Cardiac septum (tissue), 1 donor: Measurements from ENCODE around the gene SLC8A1. TPM values are rescaled to one million over a fixed set of nuclear protein-coding genes. Genes with fewer than 3 reads are reported as not detected.

ENCODE experiments used
- DNase-seq: peaks from one replicate; pipeline ENCODE4 v3.0.0-alpha.2; 2020; ENCODE audit warnings: low spot score
- intact Hi-C: fragments of 100-400 bp; cut with DNase I; formaldehyde crosslinking; loops from one replicate; pipeline ENCODE4 v1.14.0; 2022
- total RNA-seq: library from RNA; stranded (reverse); fragmentation: NEBNext Ultra II Directional; extraction: Animal tissue kit (Norgen Biotek cat#: 25700); gene quantifications from one replicate; pipeline ENCODE4 v1.2.1, GENCODE V29; 2021
- donor health status: DM: no; HTN: no; CAD: no.

The SLC8A1 gene
- total RNA-seq, 1 donor from 2014 or later, result 906 TPM

DNA sequence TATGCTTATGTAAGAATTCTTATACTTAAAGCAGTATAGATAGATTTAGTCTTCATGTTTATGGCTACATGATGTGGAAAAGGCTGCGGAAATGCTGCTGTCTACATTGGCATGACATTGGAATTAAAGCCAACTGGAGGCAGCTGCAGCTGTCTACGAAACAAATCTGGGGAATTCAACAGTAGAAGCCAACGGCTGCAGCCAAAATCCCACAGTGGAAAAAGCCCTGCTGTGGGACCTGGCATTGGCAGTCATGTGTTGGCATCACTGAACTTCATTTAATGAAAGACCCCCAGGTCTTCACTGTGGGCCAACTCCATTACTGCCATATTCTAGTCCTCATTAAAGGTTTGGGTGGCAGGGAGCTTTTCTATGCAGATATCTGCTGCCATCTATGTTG is 223.6 kb downstream of the SLC8A1 start:
- DNase-seq, result no peak
- intact Hi-C loops, result no loop called here

GRCh38 chr2:40227210-40227609 is 224.7 kb downstream of the SLC8A1 start:
- intact Hi-C loops, result no loop called here
- DNase-seq, result no peak

DNA sequence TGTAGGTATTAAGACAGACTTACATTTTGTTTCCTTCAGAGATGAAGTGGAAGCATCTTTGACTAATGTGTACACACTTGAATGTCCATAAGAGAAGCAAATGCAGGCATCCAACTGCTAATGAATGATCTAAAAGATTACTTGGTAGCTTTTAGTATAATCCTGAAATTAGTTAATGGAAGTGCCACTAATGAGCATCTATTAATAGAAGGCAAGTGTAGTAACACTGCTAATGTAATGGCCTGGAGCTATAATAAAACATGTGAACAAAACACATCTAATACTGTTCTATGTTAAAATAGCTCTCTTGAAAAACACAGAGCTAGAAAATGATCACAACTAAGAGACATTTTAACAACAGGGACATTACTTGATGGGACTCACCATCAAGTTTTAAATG is 225.3 kb downstream of the SLC8A1 start:
- intact Hi-C loops, result no loop called here
- no peak for DNase-seq

DNA sequence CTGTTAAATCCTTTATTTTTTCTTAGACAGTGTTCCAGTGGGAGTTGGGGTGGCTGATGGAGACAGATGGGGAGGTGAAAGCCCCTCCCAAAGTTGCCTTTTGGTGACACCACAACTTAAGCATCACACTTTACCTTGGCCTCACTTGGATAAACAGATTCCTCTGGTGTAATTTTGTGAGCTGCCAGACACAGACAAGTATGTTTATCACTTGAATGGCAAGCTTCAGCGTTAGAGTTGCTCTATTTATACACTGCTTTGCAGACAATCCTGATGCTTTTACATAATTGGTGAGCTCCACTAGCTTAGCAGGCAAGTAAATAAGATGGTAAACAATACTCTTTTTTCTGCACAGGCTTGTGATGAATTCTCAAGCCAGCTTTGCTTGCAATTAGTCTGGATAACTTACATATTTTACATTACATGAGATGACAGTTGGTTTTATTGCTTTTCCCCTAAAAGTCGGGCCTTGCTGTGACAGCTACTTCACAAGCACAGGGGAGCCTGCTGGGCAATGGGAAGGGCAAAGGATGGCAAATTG is 226.2 kb downstream of the SLC8A1 start:
- intact Hi-C loops, result no loop called here
- DNase-seq, result no peak

DNA sequence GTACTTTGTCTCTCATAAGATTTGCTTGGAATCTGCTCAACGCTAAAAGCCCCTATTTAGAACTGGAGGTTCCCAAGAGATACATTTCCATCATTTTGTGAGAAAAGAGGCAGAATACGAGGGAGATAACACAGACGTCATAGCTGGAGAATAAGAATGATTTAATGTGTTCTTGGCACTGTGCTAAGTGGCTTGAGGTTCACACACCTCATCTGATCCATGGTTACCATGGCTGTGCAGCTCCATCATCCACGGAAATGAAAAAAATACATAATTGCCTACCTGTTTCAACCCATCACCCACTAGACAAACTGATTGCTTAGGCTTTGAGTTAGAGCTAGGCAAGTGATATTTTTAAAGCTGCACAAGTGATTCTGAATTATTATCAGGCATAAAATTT is 227.6 kb downstream of the SLC8A1 start:
- no peak for DNase-seq
- intact Hi-C loops, result no loop called here

- no peak for DNase-seq
- intact Hi-C loops, result no loop called here
Observed at GRCh38 chr2:40220177-40220925, 231.5 kb downstream of the SLC8A1 start.

DNA sequence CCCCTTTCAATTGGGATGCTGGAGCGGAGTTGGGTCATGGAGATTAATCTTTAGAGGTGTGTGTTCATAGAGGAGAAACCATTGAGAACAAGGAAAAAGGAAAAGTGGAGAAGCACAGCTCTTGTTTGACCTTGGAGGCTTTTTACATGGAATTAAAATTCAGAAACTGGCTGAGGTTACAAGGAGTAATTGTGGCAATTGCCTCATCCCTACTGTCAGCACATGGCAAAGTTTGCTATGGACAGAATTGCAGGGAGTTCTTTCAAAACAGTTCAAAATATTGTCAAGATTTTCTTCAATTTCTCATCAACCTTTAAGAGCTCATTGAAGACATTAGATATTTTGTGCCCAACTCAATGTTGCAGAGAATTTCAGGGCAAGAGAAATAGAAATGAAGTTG is 232.7 kb downstream of the SLC8A1 start:
- DNase-seq, result no peak
- intact Hi-C loops, result no loop called here

DNA sequence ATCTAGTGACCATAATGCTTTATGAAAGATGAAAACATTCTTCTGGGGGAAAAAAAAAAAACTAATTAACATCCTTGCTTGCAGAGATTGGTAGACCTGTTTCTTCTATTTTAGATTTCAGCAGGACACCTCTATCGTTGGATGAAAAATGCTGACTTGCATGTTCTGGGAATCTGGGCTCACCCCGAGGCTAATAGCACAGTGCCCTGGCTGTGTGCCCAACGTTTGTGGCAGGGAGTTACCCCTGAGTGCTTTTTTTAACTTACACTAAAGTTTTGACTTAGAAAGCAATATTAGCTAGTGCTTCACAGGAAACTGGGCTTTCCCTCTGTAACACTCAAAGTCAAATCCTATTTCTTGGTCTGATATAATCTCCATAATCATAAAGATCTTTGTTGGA is 233.2 kb downstream of the SLC8A1 start:
- intact Hi-C loops, result no loop called here
- no peak for DNase-seq

DNA sequence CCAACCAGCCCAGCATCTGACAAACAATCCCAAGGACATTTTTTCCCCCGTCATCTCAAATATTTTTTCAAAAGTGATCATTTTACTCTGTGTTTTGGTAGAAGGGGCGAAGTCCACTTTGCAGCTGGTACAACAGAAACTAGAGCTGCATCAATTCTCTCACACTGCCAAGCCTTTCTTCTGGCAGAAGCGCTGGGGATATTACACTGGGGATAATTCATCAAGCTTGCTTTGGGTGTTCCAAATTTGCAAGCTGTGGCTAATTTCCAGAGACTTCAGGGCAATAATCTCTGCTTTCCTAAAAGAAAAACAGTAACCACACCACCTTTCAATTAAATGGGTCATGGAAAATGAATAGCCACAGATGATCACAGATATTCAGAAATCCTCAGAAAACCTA is 238.3 kb downstream of the SLC8A1 start:
- intact Hi-C loops, result no loop called here
- no peak for DNase-seq

- intact Hi-C loops, result no loop called here
- DNase-seq, result no peak
Observed at GRCh38 chr2:40213071-40213470, 238.8 kb downstream of the SLC8A1 start.

DNA sequence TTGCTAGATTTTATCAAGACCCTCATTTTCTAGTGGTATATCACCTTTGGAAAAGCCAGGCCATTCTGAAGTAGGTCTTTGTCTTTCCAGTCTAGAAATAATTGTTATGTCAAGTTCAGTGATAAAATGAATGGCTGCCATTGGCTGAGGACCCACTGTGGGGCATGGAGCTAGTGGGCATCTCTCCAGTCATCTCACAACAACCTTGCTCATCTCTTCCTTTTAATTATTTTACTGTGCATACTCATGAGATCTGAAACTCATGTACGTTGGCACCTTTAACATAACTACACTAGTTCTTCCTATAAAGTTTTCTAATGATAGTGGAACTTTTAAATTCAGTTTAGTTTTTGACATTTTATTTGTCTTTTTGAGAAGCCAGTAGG is 240.9 kb downstream of the SLC8A1 start:
- DNase-seq, result no peak
- intact Hi-C loops, result no loop called here

- intact Hi-C loops, result no loop called here
- DNase-seq, result no peak
Observed at GRCh38 chr2:40210344-40210967, 241.4 kb downstream of the SLC8A1 start.

DNA sequence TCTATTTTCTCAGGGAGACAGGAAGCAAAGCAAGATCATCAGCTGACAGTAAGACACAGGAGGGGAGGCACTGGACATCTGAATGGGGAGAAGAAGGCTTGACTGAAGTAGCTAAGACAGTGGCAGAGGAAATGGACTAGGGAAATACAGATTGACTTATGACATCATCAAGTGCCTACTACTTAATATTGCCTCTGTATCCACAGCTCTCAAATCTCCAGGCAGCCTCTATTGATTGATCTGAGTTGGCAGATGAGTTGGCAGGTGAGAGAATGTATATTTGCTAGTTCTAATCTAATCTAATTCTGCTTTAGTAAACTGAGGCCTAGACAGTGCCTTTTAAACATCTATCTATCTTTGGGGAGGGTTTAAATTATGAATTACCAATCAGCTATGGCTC is 242.1 kb downstream of the SLC8A1 start:
- DNase-seq, result no peak
- intact Hi-C loops, result no loop called here

DNA sequence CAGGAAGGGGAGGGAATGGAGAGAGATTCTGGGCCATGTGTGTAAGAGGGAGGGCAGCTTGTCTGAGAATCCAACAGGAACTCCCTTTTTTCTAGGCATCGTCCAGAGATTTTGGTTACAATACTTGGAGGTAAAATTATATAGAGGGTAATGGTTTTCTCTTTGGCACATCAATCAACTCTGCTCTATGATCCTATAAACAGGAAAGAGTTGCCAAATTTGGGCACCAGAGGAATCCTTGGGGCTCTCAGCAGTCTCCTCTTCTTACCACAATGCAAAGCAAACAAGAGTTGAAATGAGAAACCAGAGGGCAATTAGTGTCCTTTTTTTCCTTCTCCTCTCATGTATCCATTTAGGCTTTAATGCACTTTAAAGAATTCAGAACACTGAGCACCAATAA is 243.4 kb downstream of the SLC8A1 start:
- no peak for DNase-seq
- intact Hi-C loops, result no loop called here

GRCh38 chr2:40204268-40204667 is 247.6 kb downstream of the SLC8A1 start:
- intact Hi-C loops, result no loop called here
- DNase-seq, result no peak

- no peak for DNase-seq
- intact Hi-C loops, result no loop called here
Observed at GRCh38 chr2:40202798-40203400, 249.0 kb downstream of the SLC8A1 start.

GRCh38 chr2:40201425-40201824 is 250.5 kb downstream of the SLC8A1 start:
- DNase-seq, result no peak
- intact Hi-C loops, result no loop called here

- DNase-seq, result no peak
- intact Hi-C loops, result no loop called here
Observed at GRCh38 chr2:40200366-40200915, 251.4 kb downstream of the SLC8A1 start.

DNA sequence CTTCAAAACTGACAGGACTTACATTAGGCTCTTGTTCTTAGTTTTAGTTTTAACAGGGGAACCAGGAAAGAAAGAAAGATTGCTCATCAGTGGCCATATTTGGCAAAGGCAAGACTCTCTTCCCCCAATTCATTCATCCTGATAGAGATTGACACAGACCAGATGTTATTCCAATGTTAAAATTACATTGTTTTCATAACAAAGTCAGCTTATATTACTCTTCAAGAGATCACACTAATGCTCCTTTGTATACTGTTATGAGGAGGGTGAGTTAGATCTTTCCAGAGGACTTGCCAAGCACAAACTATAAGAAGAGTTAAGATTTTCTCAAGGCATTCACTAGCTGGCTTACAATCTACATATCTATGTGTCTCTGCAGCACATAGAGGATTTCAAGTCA is 252.1 kb downstream of the SLC8A1 start:
- intact Hi-C loops, result no loop called here
- DNase-seq, result no peak

- intact Hi-C loops, result no loop called here
- DNase-seq, result no peak
Observed at GRCh38 chr2:40197121-40197520, 254.8 kb downstream of the SLC8A1 start.

GRCh38 chr2:40193670-40194026 is 258.2 kb downstream of the SLC8A1 start:
- intact Hi-C loops, result no loop called here
- DNase-seq, result no peak
